ENCODE measurements around the gene WDR81.
A peak's percentile ranks its signal among the peaks of the same experiment; 100 is the strongest.

WDR81 gene

GRCh38 chr17:1716912-1717695, 7.4 kb upstream of the WDR81 start (continued):
- TF ChIP-seq ZNF548 (tag by site-specific recombination; IDR thresholded peaks at IDR 0.05) (no peak), ZNF837 (tag by site-specific recombination; IDR thresholded peaks at IDR 0.05) (no peak), SCRT2 (tag by site-specific recombination; IDR thresholded peaks at IDR 0.05) (no peak), ZNF692 (tag by site-specific recombination; IDR thresholded peaks at IDR 0.05) (peak; percentile 100), ZNF660 (tag by site-specific recombination; IDR thresholded peaks at IDR 0.05) (no peak), ZNF776 (tag by site-specific recombination; IDR thresholded peaks at IDR 0.05; ENCODE audit: borderline replicate concordance) (no peak), ZNF510 (tag by site-specific recombination; IDR thresholded peaks at IDR 0.05; ENCODE audit: insufficient replicate concordance) (no peak), ZNF76 (tag by site-specific recombination; IDR thresholded peaks at IDR 0.05; ENCODE audit: borderline replicate concordance, low read depth) (no peak), ZNF513 (tag by site-specific recombination; IDR thresholded peaks at IDR 0.05) (no peak), ZNF155 (tag by site-specific recombination; IDR thresholded peaks at IDR 0.05) (no peak), ZNF26 (tag by site-specific recombination; IDR thresholded peaks at IDR 0.05) (no peak), KLF10 (tag by site-specific recombination; IDR thresholded peaks at IDR 0.05) (peak; percentile 94), HOXD13 (CRISPR knock-in tag; IDR thresholded peaks at IDR 0.05; ENCODE audit: borderline replicate concordance) (no peak), ZNF433 (tag by site-specific recombination; IDR thresholded peaks at IDR 0.05; ENCODE audit: low read depth) (no peak), ZFHX2 (tag by site-specific recombination; conservative IDR thresholded peaks at IDR 0.05) (no peak), IKZF3 (tag by site-specific recombination; IDR thresholded peaks at IDR 0.05) (peak; percentile 58), HOXA7 (CRISPR knock-in tag; IDR thresholded peaks at IDR 0.05; ENCODE audit: borderline replicate concordance) (no peak), KLF9 (tag by site-specific recombination; IDR thresholded peaks at IDR 0.05; ENCODE audit: low read depth) (peak; percentile 52; the same call in 1 of the 2 replicates), ZNF211 (tag by site-specific recombination; IDR thresholded peaks at IDR 0.05; ENCODE audit: low read depth) (no peak), ZNF423 (tag by site-specific recombination; IDR thresholded peaks at IDR 0.05) (peak; percentile 65; the same call in 1 of the 2 replicates), ZNF514 (tag by site-specific recombination; IDR thresholded peaks at IDR 0.05) (no peak), ZNF792 (tag by site-specific recombination; IDR thresholded peaks at IDR 0.05) (no peak), ZNF280D (tag by site-specific recombination; IDR thresholded peaks at IDR 0.05) (no peak), ZNF10 (tag by site-specific recombination; IDR thresholded peaks at IDR 0.05) (peak; percentile 87), ZNF350 (tag by site-specific recombination; IDR thresholded peaks at IDR 0.05) (no peak), ZFP37 (tag by site-specific recombination; IDR thresholded peaks at IDR 0.05) (no peak), ZNF133 (tag by site-specific recombination; IDR thresholded peaks at IDR 0.05) (no peak), TCF7L2 (IDR thresholded peaks at IDR 0.05; ENCODE audit: borderline replicate concordance, low read depth, low read length) (peak; percentile 30; the same call in 1 of the 2 replicates), GLI4 (tag by site-specific recombination; IDR thresholded peaks at IDR 0.05) (no peak), ZBTB26 (tag by site-specific recombination; optimal IDR thresholded peaks at IDR 0.05) (no peak), ZBTB8A (tag by site-specific recombination; IDR thresholded peaks at IDR 0.05) (no peak)

Data from HEK293 (cell line).